Central memory CD8-positive, alpha-beta T cell (primary cell): Measurements from ENCODE around the gene EAF1.

Experiments used
- ATAC-seq: fragments of 150-1000 bp; cut with Tn5 transposase; replicated peaks from 2 replicates; pipeline ENCODE4 v1.10.0; 2022; ENCODE audit warnings: mild to moderate bottlenecking, moderate FRiP score, moderate number of reproducible peaks; ENCODE audit not compliant: poor library complexity, severe bottlenecking; ENCODE audit errors: extremely low read depth
- DNase-seq, 2 donors: peaks; one replicate each; pipeline ENCODE4 v3.0.0; 2021; ENCODE audit warnings: low spot score in 2 of 2
- H3K27ac Mint-ChIP-seq: one replicate; pipeline ENCODE4 v1.8.0; 2022; ENCODE audit warnings: low read depth, mild to moderate bottlenecking, moderate library complexity, mixed read lengths
- H3K27me3 Mint-ChIP-seq: one replicate; pipeline ENCODE4 v1.8.0; 2022; ENCODE audit warnings: mixed read lengths
- H3K36me3 Mint-ChIP-seq: one replicate; pipeline ENCODE4 v1.8.0; 2022; ENCODE audit warnings: mild to moderate bottlenecking, moderate library complexity, mixed read lengths; ENCODE audit not compliant: insufficient read depth
- H3K4me1 Mint-ChIP-seq: one replicate; pipeline ENCODE4 v1.8.0; 2022; ENCODE audit warnings: mixed read lengths
- H3K4me3 Mint-ChIP-seq: one replicate; pipeline ENCODE4 v1.8.0; 2022; ENCODE audit warnings: mild to moderate bottlenecking, moderate library complexity, mixed read lengths
- H3K9me3 Mint-ChIP-seq: one replicate; pipeline ENCODE4 v1.8.0; 2022; ENCODE audit warnings: mixed read lengths

EAF1 gene

GRCh38 chr3:15458212-15458780 lies 30.9 kb downstream of the EAF1 start:
- Mint-ChIP-seq H3K4me3 (no peak overlapping the region), H3K27ac (no peak overlapping the region), H3K27me3 (no peaks in the 10 kb centered on the region), H3K9me3 (peaks cover 5% of the 10 kb centered on the region), H3K36me3 (peaks cover 2% of the 10 kb centered on the region), H3K4me1 (peaks cover 36% of the 10 kb centered on the region)
- no peak for ATAC-seq
- DNase-seq = no peak

GRCh38 chr3:15460891-15461531 lies 33.6 kb downstream of the EAF1 start:
- H3K4me3 Mint-ChIP-seq = peak overlapping the region; percentile 63
- DNase-seq (no peak), ATAC-seq (peak; percentile 56)
- no peak overlapping the region for H3K27ac Mint-ChIP-seq
- peaks cover 44% of the 10 kb centered on the region for H3K4me1 Mint-ChIP-seq
- no peaks in the 10 kb centered on the region for H3K27me3 Mint-ChIP-seq
- peaks cover 5% of the 10 kb centered on the region for H3K9me3 Mint-ChIP-seq
- H3K36me3 Mint-ChIP-seq = peaks cover 2% of the 10 kb centered on the region

GRCh38 chr3:15462451-15462850 lies 35.1 kb downstream of the EAF1 start:
- peaks cover 2% of the 10 kb centered on the region for H3K36me3 Mint-ChIP-seq
- ATAC-seq (no peak), DNase-seq (no peak)
- no peaks in the 10 kb centered on the region for H3K27me3 Mint-ChIP-seq
- H3K4me3 Mint-ChIP-seq = no peak overlapping the region
- H3K27ac Mint-ChIP-seq = peak overlapping the region; percentile 36
- peaks cover 5% of the 10 kb centered on the region for H3K9me3 Mint-ChIP-seq
- peaks cover 53% of the 10 kb centered on the region for H3K4me1 Mint-ChIP-seq

GRCh38 chr3:15465876-15466585 lies 38.6 kb downstream of the EAF1 start:
- Mint-ChIP-seq H3K27me3 (no peaks in the 10 kb centered on the region), H3K9me3 (no peaks in the 10 kb centered on the region), H3K36me3 (peaks cover 2% of the 10 kb centered on the region), H3K4me3 (no peak overlapping the region), H3K27ac (no peak overlapping the region), H3K4me1 (peaks cover 40% of the 10 kb centered on the region)
- no peak for DNase-seq
- ATAC-seq = no peak

- no peaks in the 10 kb centered on the region for H3K9me3 Mint-ChIP-seq
- DNase-seq (no peak), ATAC-seq (peak; percentile 84)
- peak overlapping the region; percentile 55 for H3K4me3 Mint-ChIP-seq
- H3K27ac Mint-ChIP-seq = peak overlapping the region; percentile 83
- H3K4me1 Mint-ChIP-seq = peaks cover 29% of the 10 kb centered on the region
- H3K27me3 Mint-ChIP-seq = no peaks in the 10 kb centered on the region
- peaks cover 3% of the 10 kb centered on the region for H3K36me3 Mint-ChIP-seq
Measured at GRCh38 chr3:15467227-15468181, 40.1 kb downstream of the EAF1 start.

- peaks cover 16% of the 10 kb centered on the region for H3K4me1 Mint-ChIP-seq
- H3K4me3 Mint-ChIP-seq = no peak overlapping the region
- H3K27ac Mint-ChIP-seq = no peak overlapping the region
- peaks cover 3% of the 10 kb centered on the region for H3K36me3 Mint-ChIP-seq
- DNase-seq (no peak), ATAC-seq (no peak)
- H3K9me3 Mint-ChIP-seq = no peaks in the 10 kb centered on the region
- no peaks in the 10 kb centered on the region for H3K27me3 Mint-ChIP-seq
Measured at GRCh38 chr3:15470261-15470660, 42.9 kb downstream of the EAF1 start.

GRCh38 chr3:15470849-15471248 lies 43.5 kb downstream of the EAF1 start:
- no peak for ATAC-seq
- Mint-ChIP-seq H3K27me3 (no peaks in the 10 kb centered on the region), H3K36me3 (peaks cover 3% of the 10 kb centered on the region), H3K9me3 (no peaks in the 10 kb centered on the region), H3K4me3 (no peak overlapping the region), H3K27ac (no peak overlapping the region), H3K4me1 (peaks cover 16% of the 10 kb centered on the region)
- DNase-seq = no peak

- Mint-ChIP-seq H3K27ac (no peak overlapping the region), H3K9me3 (no peaks in the 10 kb centered on the region), H3K4me1 (peaks cover 12% of the 10 kb centered on the region), H3K27me3 (no peaks in the 10 kb centered on the region), H3K4me3 (no peak overlapping the region), H3K36me3 (peaks cover 3% of the 10 kb centered on the region)
- DNase-seq = no peak
- no peak for ATAC-seq
Measured at GRCh38 chr3:15471861-15472260, 44.5 kb downstream of the EAF1 start.

GRCh38 chr3:15475161-15475560 lies 47.8 kb downstream of the EAF1 start:
- Mint-ChIP-seq H3K4me1 (no peaks in the 10 kb centered on the region), H3K36me3 (peaks cover 3% of the 10 kb centered on the region), H3K27me3 (no peaks in the 10 kb centered on the region), H3K27ac (no peak overlapping the region), H3K9me3 (no peaks in the 10 kb centered on the region), H3K4me3 (no peak overlapping the region)
- no peak for ATAC-seq
- DNase-seq = no peak

- no peak for DNase-seq
Measured at GRCh38 chr3:15476378-15476777, 49.0 kb downstream of the EAF1 start.

GRCh38 chr3:15477951-15478639 lies 50.7 kb downstream of the EAF1 start:
- Mint-ChIP-seq H3K9me3 (no peaks in the 10 kb centered on the region), H3K36me3 (no peaks in the 10 kb centered on the region), H3K4me3 (no peak overlapping the region), H3K27me3 (no peaks in the 10 kb centered on the region), H3K4me1 (no peaks in the 10 kb centered on the region), H3K27ac (no peak overlapping the region)
- DNase-seq (no peak), ATAC-seq (no peak)

More at GRCh38 chr3:15476378-15476777, 49.0 kb downstream of the EAF1 start:
- no peak overlapping the region for H3K27ac Mint-ChIP-seq
- no peaks in the 10 kb centered on the region for H3K4me1 Mint-ChIP-seq
- no peaks in the 10 kb centered on the region for H3K27me3 Mint-ChIP-seq
- no peak overlapping the region for H3K4me3 Mint-ChIP-seq
- peaks cover 1% of the 10 kb centered on the region for H3K36me3 Mint-ChIP-seq
- no peak for ATAC-seq
- no peaks in the 10 kb centered on the region for H3K9me3 Mint-ChIP-seq

- Mint-ChIP-seq H3K4me1 (no peaks in the 10 kb centered on the region), H3K27me3 (no peaks in the 10 kb centered on the region), H3K36me3 (no peaks in the 10 kb centered on the region), H3K4me3 (no peak overlapping the region), H3K27ac (no peak overlapping the region), H3K9me3 (no peaks in the 10 kb centered on the region)
- ATAC-seq (no peak), DNase-seq (no peak)
Measured at GRCh38 chr3:15478640-15478979, 51.2 kb downstream of the EAF1 start.
